ENCODE results near the gene TAF11L14.

The TAF11L14 gene

GRCh38 chr5:17678751-17679324 lies 44.6 kb downstream of the TAF11L14 start:
- in situ Hi-C loops (cut with HindIII; ENCODE audit: low sequenced_read_pairs) = no loop called here

GRCh38 chr5:17679597-17680203 lies 45.4 kb downstream of the TAF11L14 start:
- in situ Hi-C loops (cut with HindIII; ENCODE audit: low sequenced_read_pairs) = no loop called here

GRCh38 chr5:17680737-17681136 lies 46.5 kb downstream of the TAF11L14 start:
- in situ Hi-C loops (cut with HindIII; ENCODE audit: low sequenced_read_pairs) = no loop called here

Data from DLD1 (cell line).